GM12892 (cell line): ENCODE results near the gene FAF1. TPM values are rescaled to one million over a fixed set of nuclear protein-coding genes. Genes with fewer than 3 reads are reported as not detected.
"Not testable (repeated sequence)": the region's sequence is repeated elsewhere in the genome, so short reads cannot be mapped to it uniquely, and the experiment has no call there.

Experiments used
- DNase-seq: peaks from one replicate; pipeline ENCODE4 v3.0.0; 2011; ENCODE audit not compliant: insufficient read length
- FAIRE-seq: peaks from 2 replicates; lab custom pipeline; 2011; peaks lifted over from hg19 to GRCh38; lab: Jason Lieb, UNC
- POLR2A ChIP-seq: IDR thresholded peaks from 2 replicates; pipeline ENCODE4 v1.6.1; 2011; ENCODE audit warnings: low read depth, low read length, control low read depth
- POLR2AphosphoS5 ChIP-seq: IDR thresholded peaks from 2 replicates; pipeline ENCODE4 v1.6.1; 2011; ENCODE audit warnings: low read depth, low read length, control low read depth
- TAF1 ChIP-seq: IDR thresholded peaks from 2 replicates; pipeline ENCODE4 v1.6.1; 2011; ENCODE audit warnings: low read depth, mild to moderate bottlenecking, control low read depth, low read length, borderline replicate concordance
- polyA plus RNA-seq: library from polyadenylated mRNA; unstranded; fragments of >200 nt; gene quantifications from one replicate; pipeline ENCODE4 v1.2.1, GENCODE V29; 2012; ENCODE audit warnings: missing spikeins, inconsistent platforms; ENCODE audit not compliant: missing spikeins

Gene FAF1
- 82.1 TPM for polyA plus RNA-seq

DNA sequence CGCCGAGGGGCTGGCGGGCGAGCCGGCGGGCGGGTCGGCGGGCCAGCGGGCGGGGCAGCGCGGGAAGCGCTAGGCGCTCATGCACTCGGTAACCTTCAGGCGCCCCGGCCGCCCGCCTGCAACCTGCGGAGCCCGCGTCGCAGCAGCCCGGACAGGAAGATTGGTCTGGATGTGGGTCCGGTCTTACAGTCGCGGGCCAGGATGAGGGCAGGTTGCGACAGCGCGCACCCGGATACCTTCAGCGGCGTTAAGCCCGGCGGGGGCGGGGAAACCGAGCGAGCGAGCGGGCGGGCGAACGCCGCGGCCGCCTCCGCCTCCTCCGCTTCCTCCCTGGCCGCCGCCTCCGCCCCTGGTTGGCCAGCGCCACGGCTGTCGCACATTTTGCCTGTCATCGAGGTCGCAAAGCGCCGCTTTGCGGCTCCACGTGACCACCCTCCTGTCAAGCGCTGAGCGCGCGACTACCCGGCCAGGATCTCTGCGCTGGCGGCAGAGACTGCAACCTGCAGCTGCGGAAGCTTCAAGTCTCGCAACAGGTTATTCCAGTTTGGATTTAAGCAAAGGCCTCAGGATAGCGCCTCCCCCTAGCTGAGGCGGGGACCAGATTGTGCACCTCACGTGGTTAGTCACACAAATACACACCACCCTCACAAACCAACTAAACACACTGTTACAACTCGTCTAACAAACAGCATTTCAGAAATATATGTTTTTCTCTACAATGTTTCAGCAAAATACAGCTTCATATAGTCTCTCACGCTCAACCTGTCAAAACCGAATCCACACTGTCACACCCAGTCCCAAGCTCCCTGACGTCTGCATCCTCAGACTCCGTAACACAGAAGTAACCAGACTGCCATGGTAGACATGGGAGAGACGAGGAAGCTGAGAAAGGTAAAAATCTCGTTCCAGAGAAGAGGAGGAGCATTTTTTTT, at the start of gene FAF1:
TSS of gene FAF1 (minus strand) at position 355 of the 932 bp plus-strand sequence. CDS start 456 bp downstream, outside the sequence.
- DNase-seq: peak; percentile 91
- FAIRE-seq: peak; percentile 100

DNA sequence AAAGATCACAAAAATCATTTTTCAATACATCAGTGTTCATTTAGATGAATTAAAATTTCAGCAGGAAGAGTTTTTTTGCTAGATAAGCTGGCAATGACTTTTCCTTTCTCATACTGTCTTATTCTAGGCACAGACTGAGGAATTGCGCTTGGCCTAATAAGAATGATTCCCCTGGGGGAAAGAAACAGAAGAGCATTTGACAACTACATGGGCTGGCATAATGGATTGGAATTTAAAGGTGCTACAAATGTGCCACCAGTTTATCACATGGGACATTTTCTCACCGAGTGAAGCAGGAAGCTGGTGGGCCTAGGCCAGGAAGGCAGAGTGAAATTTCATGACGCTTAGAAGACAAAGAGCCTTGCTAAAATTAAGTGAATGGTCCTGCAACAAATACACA, 49.3 kb upstream of the FAF1 start:
- FAIRE-seq (no peak), DNase-seq (no peak)
- no peak for TF ChIP-seq POLR2AphosphoS5
- no peak for TF ChIP-seq POLR2A

More for the DNA sequence above, at the start of gene FAF1:
- peak; percentile 98 for TF ChIP-seq POLR2A
- peak; percentile 87 for TF ChIP-seq TAF1
- peak; percentile 98 for TF ChIP-seq POLR2AphosphoS5

DNA sequence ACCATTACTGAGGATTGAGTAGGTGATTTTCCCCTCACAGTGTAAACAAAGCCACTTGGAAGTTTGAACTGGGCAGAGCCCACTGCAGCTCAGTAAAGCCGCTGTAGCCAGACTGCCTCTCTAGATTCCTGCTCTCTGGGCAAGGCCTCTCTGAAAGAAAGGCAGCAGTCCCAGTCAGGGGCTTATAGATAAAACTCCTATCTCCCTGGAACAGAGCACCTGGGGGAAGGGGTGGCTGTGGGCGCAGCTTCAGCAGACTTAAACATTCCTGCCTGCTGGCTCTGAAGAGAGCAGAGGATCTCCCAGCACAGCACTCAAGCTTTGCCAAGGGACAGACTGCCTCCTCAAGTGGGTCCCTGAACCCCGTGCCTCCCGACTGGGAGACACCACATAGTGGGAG, 45.5 kb upstream of the FAF1 start:
- DNase-seq, FAIRE-seq: not testable (repeated sequence)

DNA sequence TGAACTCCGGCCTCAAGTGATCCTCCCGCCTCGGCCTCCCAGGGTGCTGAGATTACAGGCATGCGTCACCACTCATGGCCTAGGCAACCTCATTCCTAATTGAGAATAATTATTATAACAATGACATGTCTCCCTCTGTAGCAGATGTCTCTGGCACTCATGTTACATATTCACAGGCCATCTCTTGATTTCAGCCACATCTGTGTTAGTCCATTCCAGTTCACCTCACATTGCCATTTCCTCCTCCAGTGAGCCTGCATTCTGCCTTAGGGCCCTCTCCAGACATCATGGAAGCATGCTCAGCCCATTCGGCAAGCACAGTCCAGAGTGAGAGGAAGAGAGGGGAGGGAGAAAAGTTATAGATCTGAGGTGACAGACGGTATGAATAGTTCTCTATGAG, 42.4 kb upstream of the FAF1 start:
- no peak for TF ChIP-seq TAF1
- no peak for TF ChIP-seq POLR2AphosphoS5
- no peak for TF ChIP-seq POLR2A
- FAIRE-seq: no peak
- no peak for DNase-seq

DNA sequence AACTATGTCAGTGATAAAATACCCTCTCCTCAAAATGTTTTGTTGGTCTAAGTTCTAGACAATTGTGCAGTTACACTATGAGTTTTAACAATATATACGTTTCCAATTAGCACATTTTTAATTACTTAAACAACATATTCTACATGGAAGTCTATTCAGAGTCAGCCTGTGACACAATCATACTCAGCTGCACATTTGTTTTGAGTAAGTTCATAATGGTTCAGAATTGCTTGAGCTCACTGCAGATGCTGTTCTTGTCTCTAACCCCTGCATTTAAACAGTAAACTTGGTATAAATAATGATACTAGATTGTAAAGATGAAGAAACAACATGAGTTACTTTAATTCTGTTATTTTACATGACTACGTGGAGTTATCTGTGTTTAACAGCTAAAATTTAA, 40.6 kb upstream of the FAF1 start:
- FAIRE-seq (peak; percentile 51), DNase-seq (no peak)
- TF ChIP-seq POLR2AphosphoS5: no peak
- TF ChIP-seq TAF1: no peak
- no peak for TF ChIP-seq POLR2A

DNA sequence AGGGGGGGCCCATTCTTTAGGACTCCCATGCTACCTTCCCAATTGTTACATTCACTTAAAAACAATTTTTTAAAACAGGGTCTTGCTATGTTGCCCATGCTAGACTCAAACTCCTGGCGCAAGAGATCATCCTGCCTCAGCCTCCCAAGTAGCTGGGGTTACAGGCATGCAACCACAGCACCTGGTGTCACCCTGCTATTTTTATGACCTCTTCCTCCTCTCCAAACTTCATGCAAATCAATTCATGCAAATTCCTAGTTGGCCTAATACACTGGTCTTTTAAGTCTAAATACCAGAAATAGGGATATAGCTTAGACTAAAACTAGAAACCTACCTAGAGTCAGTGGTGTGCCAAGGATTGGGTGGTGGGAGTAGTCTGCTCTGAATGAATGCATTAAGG, 40.1 kb upstream of the FAF1 start:
- TF ChIP-seq TAF1 (no peak), POLR2A (no peak)
- FAIRE-seq: peak; percentile 21
- DNase-seq: peak; percentile 6

DNA sequence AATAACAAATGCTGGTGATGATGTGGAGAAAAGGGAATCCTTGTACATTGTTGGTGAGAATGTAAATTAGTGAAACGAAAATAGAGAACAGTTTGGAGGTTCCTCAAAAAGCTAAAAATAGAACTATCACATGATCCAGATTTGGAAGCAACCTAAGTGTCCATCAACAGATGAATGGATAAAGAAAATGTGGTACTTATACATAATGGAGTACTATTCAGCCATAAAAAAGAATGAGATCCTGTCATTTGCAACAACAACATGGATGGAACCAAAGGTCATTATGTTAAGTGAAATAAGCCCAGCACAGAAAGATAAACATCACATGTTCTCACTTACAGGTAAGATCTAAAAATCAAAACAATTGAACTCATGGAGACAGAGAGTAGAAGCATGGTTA, 39.3 kb upstream of the FAF1 start:
- FAIRE-seq, DNase-seq: not testable (repeated sequence)

DNA sequence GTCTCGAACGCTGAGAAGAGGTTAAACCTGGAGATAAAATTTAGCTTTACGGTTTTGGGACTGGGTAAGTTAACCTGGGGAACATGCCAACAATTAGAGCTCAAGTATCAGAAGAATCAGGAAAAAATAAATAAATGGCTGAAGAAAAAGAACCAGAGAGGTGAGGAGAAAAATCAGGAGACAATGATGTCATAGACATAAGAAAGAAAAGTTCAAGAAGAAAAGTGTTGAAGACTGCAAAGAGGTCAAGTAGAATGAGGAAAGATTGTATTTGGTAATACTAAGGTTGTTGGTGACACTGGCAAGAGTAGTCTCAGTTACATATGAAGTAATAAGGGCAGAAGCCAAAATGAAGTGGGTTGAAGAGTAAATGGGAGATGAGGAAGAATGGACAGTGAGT, 36.0 kb upstream of the FAF1 start:
- no peak for DNase-seq
- TF ChIP-seq POLR2AphosphoS5 (no peak), POLR2A (no peak), TAF1 (no peak)
- FAIRE-seq: no peak

DNA sequence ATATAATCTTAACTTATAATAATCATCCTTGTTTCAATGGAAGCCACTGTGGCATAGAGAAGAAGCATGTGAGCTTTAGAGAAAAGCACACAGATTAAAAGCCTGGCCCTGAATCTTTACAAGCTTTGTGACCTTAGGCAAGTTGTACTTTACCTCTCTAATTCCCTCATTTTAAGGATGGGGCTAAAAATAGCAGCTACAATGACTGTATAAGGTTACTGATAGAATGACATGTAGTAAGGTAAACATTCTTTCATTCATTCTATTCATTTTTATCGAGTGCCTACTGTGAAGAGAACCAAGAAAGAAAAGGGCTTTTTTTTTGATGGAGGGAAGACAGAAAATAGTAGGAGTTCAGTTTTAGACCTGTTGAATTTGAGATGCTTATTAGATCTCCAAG, 35.6 kb upstream of the FAF1 start:
- FAIRE-seq (no peak), DNase-seq (no peak)
- TF ChIP-seq POLR2AphosphoS5 (no peak), POLR2A (no peak), TAF1 (no peak)

DNA sequence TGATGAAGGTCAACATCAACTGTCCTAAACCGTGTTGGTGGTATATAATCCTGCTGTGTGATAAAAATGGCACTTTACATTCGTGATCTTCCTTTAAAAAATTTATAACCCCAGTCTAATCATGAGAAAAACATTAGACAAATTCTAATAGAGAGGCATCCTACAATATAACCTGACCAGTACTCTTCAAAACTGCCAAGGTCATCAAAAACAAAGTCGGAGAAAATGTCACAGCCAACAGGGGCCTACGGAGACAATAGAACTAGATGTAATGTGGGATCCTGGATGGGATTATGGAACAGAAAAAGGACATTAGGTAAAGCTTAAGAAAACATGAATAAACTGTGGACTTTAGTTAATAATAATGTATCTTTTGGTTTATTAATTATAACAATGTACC, 34.9 kb upstream of the FAF1 start:
- no peak for TF ChIP-seq POLR2AphosphoS5
- no peak for TF ChIP-seq TAF1
- TF ChIP-seq POLR2A: no peak
- DNase-seq: no peak
- FAIRE-seq: no peak

DNA sequence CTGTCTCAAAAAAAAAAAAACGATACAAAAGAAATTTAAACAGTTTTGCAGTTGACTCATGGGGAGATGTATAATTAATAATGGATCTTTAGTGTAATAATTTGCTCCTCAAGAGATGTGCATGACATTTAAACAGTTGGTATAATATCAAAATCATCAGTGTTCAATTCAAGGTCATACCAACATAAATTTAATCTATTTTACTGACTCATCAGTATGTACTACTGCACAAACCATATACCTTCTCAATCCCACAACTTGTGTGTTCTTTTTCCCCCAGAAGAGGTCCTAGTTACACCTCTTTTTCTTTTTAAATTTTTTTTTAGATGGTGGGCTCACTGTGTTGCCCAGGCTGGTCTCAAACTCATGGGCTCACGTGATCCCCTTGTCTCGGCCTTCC, 33.6 kb upstream of the FAF1 start:
- no peak for DNase-seq
- no peak for TF ChIP-seq POLR2AphosphoS5
- TF ChIP-seq POLR2A: no peak
- no peak for TF ChIP-seq TAF1
- no peak for FAIRE-seq

DNA sequence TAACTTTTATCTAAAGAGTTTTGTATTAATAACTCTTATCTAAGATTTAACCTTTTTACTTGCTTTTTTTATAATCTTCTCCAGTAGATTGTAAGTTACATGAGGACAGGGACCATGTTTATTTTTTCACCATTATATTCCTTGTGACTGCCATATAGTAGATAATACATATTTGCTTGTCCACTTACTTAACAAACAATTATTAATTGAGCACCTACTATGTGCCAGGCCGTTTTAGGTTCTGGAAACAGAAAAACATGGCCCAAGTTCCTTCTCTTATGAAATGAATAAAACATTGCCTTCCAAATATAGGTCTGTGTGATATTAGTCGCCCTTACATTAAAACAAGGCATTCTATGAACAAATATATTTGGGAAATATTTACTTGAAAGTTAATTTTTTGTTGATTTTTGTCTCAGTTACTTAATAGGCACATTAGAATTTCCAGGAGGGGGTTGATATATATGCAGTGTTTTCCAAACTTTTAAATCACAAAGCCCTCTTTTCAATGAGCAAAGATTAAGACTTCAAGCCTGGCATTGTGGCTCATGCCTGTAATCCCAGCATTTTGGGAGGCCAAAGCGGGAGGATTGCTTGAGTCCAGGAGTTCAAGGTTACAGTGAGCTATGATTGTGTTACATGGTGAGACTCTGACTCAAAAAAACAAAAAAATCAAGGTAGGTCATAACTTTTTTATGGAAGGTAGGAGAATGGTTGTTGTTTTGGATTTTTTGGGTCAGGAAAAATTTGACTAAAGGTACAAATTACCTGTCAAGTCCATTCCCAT, 32.7 kb upstream of the FAF1 start:
- FAIRE-seq (no peak), DNase-seq (no peak)
- no peak for TF ChIP-seq POLR2A
- TF ChIP-seq TAF1: no peak
- TF ChIP-seq POLR2AphosphoS5: no peak

DNA sequence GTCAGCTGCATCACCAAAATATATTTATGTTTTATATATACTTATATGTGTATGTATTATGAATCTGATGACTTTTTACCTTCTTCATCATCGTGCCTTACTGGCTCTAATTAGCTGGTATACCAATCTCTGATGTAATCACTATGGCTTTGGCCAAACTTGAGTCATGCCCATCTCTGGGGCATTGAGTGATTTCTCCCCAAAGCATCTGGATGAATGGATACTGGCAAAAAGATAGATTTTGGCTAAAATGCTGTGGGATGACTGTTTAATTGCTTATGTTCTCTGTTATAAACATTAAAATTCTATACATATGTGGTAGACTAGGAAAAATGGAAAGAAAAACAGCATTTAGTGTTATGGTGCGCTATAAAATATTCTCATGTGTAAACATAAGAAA, 29.6 kb upstream of the FAF1 start:
- DNase-seq (no peak), FAIRE-seq (no peak)
- TF ChIP-seq POLR2A (no peak), TAF1 (no peak), POLR2AphosphoS5 (no peak)
